Kidney epithelial cell (primary cell): ENCODE data around the gene CNTD1. TPM values are rescaled to one million over a fixed set of nuclear protein-coding genes. Genes with fewer than 3 reads are reported as not detected.

Experiments used
- DNase-seq: peaks from one replicate; pipeline ENCODE4 v3.0.0-alpha.2; 2010; ENCODE audit warnings: low read depth
- H3K27me3 ChIP-seq: 2 replicates; pipeline ENCODE4 v1.6.0; 2011; ENCODE audit warnings: low read length; ENCODE audit not compliant: control insufficient read depth, insufficient read depth
- H3K36me3 ChIP-seq: 2 replicates; pipeline ENCODE4 v1.5.1; 2011; ENCODE audit warnings: low read length; ENCODE audit not compliant: control insufficient read depth, insufficient read depth
- H3K4me3 ChIP-seq: 2 replicates; pipeline ENCODE4 v1.5.1; 2011; ENCODE audit warnings: low read depth, mild to moderate bottlenecking, control low read depth, low read length
- total RNA-seq: library from RNA; depleted of rRNA; stranded (reverse); fragments of >200 nt; gene quantifications from 2 replicates; pipeline ENCODE4 v1.2.3, GENCODE V29; 2015
- TF ChIP-seq, protein P1 (sequence below): IDR thresholded peaks from 2 replicates; pipeline ENCODE4 v1.5.1; 2011; ENCODE audit warnings: mild to moderate bottlenecking, moderate library complexity, low read length, control low read depth, inconsistent platforms; ENCODE audit not compliant: insufficient read depth, poor library complexity, severe bottlenecking

CNTD1 gene
- total RNA-seq, 1 donor from 2014 or later = 0.21 TPM

DNA sequence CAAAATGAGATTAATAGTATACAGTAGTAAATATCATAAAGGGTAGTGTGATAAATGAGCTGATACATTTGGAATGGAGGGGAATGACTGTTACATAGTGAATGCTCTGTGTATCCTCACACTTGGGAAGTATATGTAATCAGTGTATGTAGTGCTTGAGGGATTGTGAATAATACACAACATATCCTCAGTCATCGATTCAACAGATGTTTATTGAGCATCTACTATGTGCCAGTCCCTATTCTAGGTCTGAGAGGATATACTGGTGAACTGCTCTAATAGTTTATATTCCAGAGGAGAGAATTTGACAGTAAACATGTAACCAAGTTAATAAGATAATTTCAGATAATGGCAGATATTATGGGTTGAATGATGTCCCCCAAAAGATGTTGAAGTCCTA is 28.8 kb downstream of the CNTD1 start:
- TF ChIP-seq, protein P1, sequence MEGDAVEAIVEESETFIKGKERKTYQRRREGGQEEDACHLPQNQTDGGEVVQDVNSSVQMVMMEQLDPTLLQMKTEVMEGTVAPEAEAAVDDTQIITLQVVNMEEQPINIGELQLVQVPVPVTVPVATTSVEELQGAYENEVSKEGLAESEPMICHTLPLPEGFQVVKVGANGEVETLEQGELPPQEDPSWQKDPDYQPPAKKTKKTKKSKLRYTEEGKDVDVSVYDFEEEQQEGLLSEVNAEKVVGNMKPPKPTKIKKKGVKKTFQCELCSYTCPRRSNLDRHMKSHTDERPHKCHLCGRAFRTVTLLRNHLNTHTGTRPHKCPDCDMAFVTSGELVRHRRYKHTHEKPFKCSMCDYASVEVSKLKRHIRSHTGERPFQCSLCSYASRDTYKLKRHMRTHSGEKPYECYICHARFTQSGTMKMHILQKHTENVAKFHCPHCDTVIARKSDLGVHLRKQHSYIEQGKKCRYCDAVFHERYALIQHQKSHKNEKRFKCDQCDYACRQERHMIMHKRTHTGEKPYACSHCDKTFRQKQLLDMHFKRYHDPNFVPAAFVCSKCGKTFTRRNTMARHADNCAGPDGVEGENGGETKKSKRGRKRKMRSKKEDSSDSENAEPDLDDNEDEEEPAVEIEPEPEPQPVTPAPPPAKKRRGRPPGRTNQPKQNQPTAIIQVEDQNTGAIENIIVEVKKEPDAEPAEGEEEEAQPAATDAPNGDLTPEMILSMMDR = no peak
- Histone ChIP-seq H3K36me3 (no peaks in the 10 kb centered on the region), H3K4me3 (no peak overlapping the region), H3K27me3 (no peaks in the 10 kb centered on the region)
- no peak for DNase-seq

DNA sequence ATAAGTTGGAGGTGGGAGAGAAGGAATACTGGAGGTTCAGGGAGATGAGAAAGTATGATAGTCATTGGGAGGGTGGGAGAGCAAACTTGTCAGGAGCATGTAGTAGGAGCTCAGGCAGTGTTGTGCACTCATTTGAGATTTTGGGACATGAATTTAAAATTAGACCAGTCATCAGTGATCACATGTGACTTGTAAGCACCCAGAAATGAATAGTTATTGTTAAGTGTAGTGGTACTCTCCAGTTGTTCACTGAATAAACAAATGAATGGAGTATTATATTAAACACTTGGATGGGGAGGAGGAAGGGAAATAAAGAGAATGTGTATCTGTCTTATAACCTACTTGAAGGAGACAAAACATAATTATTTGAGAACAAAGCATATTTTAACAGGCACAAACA is 32.3 kb downstream of the CNTD1 start:
- Histone ChIP-seq H3K27me3 (no peaks in the 10 kb centered on the region), H3K36me3 (no peaks in the 10 kb centered on the region), H3K4me3 (no peak overlapping the region)
- DNase-seq = no peak
- TF ChIP-seq, protein P1 = no peak

DNA sequence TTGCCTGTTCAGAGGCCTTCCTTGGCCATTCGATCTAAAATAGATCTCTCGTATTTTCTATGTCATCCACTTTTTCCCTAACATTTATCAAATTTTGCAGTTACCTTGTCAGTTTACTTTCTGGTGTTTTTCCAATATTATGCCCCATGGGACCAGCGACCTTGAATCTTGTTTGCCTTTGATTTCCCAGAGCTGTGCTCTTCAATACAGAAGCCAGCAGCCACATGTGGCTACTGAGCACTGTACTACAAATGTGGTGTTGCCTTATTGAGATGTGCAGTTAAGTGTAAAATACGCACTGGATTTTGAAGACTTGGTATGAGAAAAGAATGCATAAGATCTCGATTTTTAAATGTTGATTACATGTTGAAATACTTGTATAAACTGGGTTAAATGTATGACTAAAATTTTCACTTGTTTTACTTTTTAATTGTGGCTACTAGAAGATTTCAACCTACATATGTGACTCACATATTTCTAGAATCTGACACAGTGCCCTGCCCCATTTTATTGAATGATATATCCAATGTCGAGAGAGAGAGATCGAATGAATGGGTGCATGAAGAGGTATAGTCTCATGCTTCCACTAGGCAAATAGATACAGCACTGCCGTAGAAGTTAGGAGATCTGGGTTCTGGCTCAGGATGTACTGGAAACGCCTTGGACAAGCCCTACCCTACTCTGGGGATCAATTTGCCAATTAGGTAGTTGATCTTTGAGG is 33.7 kb downstream of the CNTD1 start:
- H3K4me3 ChIP-seq = peak overlapping the region; percentile 93
- H3K27me3 ChIP-seq = no peaks in the 10 kb centered on the region
- no peak for DNase-seq
- no peaks in the 10 kb centered on the region for H3K36me3 ChIP-seq
- TF ChIP-seq, protein P1 = no peak

DNA sequence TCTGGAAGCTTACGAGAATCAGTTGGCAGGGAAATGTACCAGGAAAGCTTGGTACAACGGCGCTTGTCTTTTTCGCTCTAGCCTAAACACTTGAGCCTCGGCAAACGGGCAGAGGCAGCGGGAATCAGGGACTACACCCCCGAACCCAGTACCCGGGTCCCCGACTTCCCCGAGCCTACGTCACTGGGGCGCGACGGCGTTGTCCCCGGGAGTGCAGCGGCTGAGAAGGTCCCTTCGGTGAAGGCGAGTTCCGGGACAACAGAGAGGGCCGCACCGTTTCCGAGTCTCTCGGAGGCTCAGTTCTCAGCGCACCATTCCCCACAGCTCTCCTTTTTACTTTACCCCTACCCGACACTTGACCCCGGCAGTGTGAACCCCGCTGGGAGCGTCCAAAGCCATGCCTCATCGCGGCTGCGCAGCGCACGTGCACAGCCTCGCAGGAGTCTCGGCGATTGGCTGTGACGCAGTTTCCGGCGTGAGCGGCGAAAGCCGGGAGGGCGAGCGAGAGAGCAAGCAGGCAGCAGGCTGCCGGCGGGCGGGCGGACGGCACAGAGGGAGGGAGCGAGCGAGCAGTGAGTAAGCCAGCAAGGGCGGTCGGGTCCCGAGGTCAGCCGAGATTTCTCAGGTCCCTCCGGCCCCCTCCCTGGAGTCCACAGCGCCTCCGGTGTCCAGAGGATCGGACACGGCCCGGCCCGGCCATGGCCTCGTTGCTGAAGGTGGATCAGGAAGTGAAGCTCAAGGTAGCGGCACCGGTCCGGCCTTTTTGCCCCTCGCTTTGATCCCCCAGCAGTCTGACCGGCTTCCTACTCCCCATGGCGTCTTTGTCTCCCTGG is 34.5 kb downstream of the CNTD1 start, which contains the start of gene PSME3:
TSS of gene PSME3 (plus strand) at position 464 of the 833 bp plus-strand sequence. CDS start at position 699, 235 bp downstream.
- TF ChIP-seq, protein P1 = no peak
- peak within 1 kb of the TSS; percentile 93 for H3K4me3 ChIP-seq
- H3K27me3 ChIP-seq = no peaks in the 10 kb centered on the region
- DNase-seq = peak; percentile 43
- peaks cover 3% of the 10 kb centered on the region for H3K36me3 ChIP-seq

DNA sequence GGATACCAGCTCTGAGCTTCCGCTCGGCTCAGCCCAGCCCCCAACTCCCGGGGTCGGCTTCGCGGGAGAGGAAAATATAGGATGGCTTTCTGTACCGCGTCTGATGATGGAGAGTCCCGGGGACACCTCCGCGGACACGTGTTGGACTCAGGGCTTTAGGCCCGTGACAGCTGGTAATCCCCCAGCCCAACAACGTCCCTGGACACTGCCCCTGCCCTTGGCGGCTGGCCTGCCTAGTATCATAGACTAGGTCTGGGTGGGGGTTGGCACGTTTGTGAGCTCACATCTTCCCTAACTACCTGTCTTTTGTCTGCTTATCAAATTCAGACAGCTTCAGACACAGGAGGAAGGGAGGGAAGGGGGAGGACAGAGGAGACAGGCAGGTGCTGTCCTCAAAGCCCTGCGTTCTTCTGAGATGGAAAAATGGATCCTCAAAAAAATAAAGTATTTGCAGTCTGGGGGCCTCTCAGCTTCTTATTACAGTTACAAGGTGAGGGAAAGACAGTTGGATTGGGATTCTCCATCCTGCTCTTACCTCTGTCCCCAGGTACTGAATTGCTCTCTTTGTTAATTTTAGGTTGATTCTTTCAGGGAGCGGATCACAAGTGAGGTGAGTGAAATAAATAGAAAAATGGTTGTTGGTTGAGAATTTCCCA is 35.2 kb downstream of the CNTD1 start:
- H3K27me3 ChIP-seq = no peaks in the 10 kb centered on the region
- peaks cover 3% of the 10 kb centered on the region for H3K36me3 ChIP-seq
- H3K4me3 ChIP-seq = peak overlapping the region; percentile 93
- TF ChIP-seq, protein P1 = no peak
- DNase-seq = no peak
